CD4-positive, alpha-beta T cell treated with Interleukin-12 subunit alpha and Interleukin-12 subunit beta, for 1 hour (primary cell): ENCODE data around the gene WDR33.
"Not testable (repeated sequence)": the region's sequence is repeated elsewhere in the genome, so short reads cannot be mapped to it uniquely, and the experiment has no call there.

Experiments
- DNase-seq: peaks from one replicate; pipeline ENCODE4 v3.0.0-alpha.2; 2020

WDR33 gene

DNA sequence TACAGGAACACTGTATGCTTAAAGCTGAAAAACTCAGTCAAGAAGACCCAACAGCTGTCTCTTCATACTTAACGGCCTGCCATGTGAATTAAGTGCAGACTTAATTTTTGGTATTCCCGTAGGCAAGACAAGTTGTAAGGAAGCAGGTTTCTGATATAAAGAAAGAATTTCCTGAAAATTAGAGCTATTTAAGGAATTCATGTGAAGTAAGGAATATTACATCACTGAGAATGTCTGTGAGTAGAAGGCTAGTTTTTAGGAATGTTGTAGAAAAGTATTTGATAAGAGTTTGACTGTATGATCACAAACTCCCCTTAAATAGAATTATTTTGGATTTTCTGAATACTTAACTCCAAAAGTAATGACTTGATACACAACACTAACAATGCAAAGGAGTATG lies 51.0 kb downstream of the WDR33 start:
- DNase-seq, result no peak

DNA sequence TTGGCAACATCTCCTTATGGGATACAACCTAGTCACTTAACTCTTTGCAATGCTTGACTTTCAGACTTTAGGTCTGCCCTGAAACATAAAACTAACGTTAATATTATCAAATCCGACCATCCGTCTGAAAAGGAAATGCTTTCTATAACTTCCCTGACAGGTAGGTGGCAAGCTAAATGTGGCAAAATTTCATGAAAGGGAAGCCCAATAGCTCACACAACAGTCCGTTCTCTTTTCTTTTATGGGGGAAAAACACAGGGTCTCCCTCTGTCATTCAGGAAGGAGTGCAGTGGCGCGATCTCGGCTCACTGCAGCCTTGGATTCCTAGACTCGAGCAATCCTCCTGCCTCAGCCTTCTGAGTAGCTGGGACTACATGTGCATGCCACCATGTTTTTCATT lies 56.8 kb downstream of the WDR33 start:
- DNase-seq, result no peak

DNA sequence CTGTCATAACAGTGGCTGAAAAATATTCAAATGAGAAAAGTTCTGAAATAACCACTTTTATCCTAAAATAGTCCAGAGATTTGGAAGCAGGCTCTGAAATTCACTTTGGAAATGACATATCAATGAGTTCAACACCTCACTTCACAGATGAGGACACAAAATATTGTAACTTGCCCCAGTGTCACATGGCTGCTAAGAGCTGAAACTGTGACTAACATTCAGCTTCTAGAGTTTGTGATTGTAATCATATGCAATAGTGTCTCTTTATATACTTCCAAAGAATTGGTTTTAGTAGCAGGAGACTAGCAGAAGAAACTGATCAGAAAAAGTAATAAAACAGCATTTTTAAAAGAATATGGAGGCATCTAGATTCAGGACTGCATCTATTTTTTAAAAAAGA lies 57.6 kb downstream of the WDR33 start:
- no peak for DNase-seq

DNA sequence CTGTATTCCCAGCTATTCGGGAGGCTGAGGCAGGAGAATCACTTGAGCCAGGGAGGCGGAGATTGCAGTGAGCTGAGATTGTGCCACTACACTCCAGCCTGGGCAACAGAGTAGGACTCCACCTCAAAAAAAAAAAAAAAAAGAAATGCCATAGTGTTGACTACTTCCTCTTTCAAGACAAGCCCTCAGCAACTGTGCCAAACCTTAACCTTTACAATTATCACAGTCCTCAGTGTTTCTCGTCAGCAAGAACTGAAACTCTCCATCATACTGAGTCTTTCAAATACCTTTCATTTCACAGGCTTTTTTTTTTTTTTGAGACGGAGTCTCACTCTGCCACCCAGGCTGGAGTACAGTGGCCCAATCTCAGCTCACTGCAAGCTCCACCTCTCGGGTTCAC lies 61.4 kb downstream of the WDR33 start:
- DNase-seq, result not testable (repeated sequence)

DNA sequence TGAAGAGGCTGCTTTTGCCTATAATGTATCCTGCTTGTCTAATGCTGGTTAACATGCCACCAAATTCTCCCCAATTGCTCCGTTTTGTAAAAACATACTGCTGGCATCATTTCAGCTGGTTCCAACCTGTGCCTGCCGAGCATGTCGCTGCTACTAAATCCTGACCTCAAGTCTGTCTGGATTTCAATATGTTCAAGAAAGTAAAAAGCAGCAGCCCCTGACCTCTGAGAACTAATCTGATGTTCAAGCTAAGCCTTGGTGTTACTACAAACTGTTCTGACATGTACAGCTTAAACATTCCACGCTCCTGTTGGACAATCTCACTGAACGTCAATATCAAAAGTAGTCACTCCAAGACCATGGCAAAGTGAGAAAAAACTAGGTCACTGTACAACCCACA lies 63.4 kb downstream of the WDR33 start:
- DNase-seq, result no peak

DNA sequence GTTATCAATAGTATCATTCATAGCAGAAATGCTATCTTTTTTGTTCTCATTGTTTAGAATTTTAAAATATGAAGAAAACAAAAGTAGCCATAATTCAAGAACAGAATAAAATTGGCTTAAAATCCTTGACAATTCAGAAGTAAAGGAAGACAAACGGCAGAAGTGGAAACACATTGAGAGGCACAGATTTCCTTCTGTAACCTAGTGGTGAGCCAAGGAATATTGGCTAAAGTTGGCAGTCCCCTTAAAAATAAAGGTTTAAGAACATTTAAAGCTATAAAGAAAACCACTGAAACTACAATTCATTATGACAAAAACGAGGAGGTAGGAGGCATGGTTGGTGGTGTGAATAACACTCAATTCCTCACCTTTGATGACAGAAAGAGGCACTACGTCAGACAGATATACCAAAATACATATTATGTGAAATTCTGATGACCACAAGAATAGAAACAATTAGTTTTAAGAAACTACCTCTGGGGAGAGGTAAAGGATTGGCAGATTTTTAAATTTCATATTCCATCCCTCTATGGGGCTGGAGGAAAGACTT lies 67.4 kb downstream of the WDR33 start:
- DNase-seq, result no peak

DNA sequence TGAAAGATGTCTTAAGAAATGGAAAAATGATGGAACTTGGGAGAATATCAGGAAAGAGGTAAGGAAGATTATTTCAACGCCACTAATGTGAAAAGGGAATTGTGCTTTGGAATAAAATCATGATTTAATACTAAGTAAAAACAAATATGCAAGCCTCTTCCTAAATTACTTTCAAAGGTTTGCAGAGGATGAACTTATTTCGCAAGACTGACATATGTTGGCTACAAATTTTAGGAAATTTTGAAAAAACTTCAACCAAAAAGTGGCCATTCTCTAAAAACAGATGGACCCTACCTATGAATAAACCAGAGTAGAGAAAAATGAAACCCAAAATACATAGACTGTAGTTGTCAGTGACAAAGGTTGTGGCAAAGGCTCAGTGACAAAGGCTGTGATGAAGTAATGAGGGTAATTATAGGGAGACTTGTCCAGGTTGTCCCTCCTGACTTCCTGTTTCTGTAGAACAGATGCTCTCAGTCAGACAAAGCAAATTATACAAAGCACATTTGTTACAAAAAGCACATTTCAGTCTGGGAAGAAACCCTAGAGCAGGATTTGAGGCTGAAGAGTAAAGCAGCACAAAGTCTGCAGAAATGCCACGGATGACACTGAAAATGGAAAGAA lies 70.2 kb downstream of the WDR33 start:
- DNase-seq, result no peak

DNA sequence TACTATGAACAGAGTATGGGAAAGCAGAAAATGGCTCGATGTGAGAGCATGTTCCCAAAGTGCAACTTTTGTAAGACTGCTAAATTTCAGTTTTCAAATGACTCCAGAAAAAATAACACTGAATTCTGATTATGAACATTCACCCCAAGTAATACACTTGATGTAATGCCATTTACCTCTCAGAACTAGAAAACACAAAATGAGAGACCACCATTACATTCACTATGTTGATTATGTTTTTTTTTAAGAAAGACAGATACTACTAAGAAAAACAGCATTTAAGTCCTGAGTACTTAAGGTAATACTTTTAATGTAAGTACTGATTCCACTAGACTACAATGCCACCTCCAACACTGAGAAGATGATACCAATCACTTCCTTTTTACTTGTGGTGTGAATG lies 71.2 kb downstream of the WDR33 start:
- DNase-seq, result no peak

DNA sequence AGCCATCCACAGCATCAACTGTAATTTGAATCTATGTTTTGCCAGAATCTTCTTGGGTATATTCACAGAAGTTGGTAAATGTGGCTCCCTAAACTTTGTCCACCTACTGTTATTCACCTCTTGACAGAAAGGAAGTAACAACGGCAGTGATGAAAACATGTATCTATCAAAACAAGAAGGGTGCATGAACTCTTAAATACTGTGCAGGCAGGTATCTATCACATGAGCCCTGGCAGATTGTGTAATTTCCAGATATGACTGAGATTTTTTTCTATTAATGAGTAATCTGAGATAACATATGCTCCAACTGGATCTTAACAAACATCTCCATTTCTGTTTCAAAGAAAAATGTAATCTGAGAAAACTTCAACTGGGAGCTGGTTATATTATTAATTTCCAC lies 73.1 kb downstream of the WDR33 start:
- no peak for DNase-seq

DNA sequence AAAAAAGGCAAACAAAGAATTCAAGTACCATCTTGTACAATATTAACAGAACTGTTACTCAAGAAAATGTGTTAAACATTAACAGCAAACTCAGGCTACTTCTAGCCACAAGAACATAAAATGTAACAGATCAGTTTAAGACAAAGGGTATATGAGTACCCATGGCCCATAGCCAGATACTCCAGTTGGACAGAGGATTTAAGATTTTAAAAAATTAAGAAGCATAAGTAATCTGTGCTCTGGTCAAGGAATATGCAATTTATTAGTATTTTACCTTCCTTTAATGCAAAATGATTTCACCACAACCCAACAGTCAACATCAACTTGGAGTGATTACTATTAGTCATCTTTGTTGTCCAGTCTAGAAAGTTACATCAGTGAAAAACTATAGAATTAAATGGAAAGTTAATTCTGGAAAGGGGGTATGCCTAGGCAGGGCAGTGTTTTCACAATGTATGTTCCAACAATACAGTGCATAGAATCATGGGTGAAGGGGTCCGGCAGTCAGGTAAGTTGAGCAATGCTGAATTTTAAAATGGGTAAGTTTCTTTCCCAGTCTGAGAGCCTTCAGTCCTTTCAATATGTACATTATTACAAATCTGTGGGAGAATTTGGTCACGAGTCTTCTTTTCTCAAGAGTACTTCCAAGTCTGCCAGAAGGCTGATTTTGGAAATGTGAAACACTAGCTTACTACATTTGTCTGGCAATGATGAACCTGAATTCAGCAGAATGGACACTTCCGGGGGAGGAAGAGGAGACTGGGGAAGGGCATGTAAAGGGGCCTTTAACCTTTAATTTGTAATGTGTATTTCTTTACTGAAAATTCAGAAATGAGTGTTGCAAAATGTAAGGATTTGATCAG lies 75.2 kb downstream of the WDR33 start:
- no peak for DNase-seq

DNA sequence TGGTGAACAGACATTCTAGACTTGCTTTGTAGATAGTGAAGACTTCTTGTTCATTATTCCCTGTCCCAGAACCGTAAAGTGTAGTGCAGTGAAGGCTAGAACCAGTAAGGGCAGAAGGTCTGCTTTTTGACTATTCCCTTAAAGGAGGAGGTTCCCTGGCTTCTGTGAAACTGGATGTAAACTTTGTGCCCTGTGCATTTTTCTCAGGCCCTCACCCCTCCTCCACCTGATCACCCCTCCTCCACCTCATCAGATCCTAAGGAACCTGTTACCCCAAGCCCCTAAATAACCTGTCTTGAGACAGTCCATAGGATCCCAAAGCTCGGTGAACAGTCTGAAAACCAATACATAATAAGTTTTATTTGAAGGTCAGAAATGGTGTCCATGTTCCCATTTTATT lies 75.9 kb downstream of the WDR33 start:
- no peak for DNase-seq

DNA sequence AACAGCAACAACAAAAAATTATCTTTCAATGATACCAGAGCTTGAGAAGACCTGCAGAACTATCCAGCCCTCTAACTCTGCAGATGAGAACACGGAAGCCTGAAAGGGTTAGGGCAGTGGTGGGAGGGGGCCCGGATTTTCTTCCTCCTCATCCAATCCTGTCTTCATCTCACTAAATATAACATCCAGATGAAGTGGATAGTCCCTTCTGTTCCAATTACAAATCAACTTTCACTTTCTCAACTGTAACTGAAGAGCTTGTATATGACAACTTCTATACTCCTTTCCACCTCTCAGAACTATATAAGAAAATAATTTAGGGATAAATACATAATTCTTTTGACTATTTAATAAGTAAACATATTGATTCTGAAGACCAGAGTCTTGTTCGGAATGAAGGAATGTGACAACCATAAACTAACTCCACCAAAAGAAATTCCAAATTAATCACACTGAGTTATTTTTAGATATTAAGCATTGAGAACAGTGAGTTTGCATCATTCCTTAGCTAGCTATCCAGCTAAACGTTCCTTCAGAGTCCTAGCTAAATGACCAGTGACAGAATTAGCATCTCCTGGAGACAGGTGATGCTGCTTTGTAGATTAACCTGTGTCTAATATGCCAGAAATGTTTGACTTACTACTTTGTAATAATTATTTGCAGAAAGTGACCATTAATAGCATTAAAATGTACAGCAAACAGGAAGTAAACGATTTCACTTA lies 77.0 kb downstream of the WDR33 start:
- no peak for DNase-seq

DNA sequence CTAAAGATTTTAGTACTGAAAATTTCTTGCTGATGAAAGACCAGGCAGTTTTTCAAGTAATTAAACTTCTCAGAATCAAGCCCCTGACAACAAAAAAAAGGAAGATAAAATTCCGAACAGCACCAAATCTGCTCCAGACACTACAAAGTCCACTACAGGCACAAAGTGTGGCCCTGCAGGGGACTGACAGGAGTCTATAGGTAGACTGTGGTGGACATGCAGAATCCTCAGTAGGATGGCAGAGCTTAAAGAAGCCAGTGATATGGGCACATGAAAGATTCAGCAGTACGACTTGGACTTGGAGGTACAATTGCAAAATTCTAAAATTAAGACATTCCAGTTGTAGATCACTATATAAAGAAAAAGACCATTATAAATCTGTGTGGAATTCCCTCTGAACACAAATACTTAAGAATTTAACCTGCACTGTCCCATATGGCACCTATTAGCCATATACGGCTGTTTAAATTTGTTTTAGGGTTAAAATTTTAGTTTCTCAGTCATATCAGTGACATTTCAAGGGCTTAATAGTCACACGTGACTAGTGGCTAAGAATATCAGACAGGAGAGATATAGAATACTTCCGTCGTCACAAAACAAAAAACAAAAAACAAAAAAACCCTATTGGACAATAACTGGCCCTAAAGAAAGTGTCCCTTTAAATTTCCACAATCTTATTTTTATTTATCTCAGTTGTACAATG lies 77.7 kb downstream of the WDR33 start:
- DNase-seq, result no peak

DNA sequence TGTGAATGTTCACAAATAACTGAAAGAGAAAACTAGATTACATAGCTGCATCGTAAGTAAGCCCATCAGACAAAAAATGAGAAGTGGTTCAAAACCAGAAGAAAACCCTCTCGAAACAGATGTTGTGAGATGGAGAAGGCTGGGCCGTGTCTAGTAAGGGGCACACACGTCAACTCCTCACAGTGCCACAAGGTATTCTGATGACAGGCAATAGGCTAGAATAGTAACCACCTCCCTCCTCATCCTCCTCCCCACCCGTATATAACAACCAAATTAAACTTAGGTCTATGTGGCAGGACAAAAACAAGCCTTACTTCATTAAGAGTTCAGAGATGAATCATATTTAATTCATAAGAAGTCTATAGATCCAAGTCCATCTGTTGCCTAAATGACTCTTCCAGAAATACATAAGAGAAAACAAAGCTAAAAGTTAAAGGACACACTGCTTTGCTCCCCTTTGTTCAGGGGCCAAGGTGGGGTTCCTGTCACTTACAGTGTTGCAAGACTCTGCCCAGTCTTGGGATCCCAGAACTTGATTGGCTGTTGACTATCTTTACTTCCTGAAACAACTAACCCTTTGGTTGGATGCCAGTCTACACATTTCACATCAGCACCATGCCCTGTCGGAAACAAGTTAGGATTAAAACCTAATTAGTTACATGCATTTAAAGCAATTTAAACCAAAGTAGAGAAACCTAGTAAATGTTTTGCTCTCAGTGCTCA lies 84.7 kb downstream of the WDR33 start:
- no peak for DNase-seq

DNA sequence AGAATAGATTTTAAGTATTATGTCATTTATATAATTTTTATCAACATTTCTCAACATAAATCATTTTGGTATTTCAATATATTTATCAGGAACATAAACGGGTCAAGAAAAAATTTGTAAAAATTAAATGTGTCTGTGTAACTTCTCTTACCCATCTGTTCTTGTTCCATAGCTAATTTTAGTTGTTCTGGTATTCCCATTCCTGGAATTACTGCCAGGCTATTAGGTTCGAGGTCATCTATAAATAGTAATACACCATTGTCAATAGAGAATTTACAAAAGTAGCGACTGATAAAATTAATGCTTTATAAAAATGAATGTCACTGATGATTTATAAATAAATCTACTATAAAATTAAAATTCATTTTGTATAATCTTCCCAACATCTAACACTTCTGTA lies 88.2 kb downstream of the WDR33 start:
- no peak for DNase-seq

DNA sequence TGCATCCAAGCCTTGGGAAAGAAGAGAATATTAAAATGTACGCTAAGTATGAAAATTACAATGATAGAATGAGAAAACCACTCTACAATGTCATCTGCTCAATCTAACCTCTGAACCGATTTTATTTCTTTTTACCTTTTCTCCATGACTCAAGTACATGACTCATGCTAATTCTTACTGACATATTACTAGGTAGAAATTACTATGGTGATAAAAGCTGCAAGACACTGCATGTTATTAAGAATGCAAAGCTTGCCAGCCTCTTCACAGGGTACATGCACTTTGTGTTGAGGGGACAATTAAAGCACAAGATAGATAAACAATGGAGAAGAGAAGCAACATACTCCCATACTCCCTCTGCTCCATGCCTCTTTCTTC lies 89.0 kb downstream of the WDR33 start:
- no peak for DNase-seq

DNA sequence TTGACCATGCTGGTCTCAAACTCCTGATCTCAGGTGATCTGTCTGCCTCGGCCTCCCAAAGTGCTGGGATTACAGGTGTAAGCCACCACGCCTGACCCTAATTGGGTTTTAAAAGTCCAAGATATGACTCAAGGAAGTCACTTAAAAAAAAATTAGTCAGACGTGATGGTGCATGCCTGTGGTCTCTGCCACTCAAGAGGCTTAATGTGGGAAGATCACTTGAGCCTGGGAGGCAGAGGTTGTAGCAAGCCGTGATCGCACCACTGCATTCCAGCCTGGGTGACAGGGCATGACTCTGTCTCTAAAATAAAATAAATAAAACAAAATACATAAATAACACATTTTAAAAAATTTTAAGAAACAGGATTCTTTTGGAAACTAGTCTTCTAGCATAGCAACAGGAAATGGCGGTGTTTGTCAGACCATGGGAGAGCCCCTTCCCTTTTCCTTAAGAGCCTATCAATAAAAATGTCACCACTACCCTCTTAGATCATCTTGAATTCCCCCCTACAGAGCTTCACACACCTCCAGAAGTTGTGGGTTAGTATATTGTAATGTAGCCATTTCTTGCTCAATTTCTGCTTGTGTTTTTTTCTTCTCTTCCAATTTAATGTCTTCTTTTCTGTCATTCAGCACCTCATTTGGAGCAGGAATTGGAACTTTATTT lies 89.5 kb downstream of the WDR33 start:
- no peak for DNase-seq

DNA sequence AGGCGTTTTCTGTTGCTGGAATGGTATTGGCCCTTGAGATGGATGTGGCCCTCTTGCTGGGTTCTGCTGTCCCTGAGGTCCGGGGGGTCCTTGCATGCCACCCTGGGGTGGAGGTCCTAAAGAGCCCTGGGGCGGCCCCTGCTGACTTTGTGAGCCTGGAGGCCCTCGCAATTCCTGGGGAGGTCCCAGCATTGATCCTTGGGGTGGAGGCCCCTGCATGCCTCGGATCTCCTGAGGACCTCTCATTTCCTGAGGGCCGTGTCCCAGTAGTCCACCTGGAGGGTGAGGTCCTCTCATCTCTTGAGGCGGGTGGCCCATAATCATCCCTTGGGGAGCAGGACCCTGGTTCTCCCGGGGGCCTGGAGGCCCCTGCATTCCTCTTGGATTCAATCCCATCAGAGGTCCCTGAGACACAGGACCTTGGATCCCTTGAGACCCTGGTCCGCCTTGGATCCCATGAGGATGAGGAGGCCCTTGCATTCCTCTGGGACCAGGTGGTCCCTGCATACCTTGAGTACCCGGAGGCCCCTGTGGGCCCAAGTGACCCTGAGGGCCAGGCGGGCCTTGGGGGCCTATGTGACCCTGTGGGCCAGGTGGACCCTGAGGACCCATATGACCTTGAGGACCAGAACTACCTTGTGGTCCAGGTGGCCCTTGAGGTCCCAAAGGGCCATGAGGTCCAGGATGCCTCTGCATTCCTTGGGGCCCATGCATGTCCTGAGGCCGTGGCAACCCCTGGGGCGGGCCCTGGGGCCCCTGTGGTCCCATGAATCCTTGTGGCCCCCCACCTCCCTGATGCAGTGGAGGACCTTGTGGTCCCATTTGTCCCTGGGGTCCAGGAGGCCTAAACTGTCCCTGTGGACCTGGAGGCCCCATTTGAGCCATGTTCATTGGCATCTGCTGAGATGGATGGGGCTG lies 91.4 kb downstream of the WDR33 start:
- no peak for DNase-seq

DNA sequence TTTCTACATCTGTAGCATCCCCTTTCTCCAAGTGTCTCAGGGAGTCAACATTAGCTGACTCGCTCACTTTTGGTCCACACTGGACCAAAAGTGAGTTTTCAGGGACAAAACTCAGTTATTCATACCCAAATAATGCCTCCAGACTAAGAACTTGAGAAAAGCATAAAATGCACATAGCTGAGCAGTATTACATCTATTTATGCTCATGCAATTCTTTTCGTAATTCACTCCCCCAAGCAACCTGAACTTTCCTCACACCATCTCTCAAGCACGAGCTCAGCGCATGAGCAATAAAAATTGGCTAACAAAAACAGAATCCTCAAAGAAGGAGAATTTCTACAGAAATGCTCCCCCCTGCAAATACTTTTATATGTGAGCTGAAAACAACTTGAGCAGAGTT lies 92.7 kb downstream of the WDR33 start:
- no peak for DNase-seq

DNA sequence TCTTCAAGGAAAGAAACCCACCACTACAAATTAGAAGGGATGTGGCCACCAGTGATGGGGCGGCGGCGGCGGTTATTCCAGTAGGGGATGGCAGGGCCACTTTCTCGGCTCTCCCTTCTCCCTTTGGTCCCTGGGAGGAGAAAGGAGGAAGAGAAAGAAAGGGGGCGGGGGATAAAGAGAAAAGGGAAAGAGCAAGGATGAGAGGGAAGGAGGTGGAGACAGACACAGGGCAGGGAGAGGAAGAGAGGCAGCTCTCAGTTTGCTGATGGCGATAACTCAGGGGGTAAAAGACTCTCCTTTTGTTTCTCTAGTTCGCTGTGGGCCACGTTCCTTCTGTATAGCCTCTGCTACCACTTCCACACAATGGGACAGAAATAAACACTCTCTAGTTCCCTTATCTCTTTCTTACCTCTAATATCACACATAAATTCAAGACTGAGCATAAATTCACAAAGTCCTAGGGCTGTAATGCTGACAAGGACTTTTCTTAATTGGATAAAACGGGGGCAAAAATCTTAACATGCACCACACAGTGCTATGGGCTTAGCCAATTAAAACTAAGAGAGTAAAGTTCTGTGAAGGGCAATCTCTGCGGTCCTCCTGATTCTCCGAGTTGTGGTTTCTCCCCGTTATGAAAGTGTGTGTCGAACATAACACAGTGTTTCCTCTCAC lies 95.1 kb downstream of the WDR33 start:
- DNase-seq, result no peak
